Erythroblast (primary cell): ENCODE data around the gene MYOZ3.

Experiments used
- GATA1 ChIP-seq: IDR thresholded peaks from 2 replicates; pipeline ENCODE4 v1.6.1; 2011; ENCODE audit warnings: low read depth, mild to moderate bottlenecking, control low read depth, low read length, moderate library complexity
- POLR2A ChIP-seq: IDR thresholded peaks from 2 replicates; pipeline ENCODE4 v1.6.1; 2011; ENCODE audit warnings: mild to moderate bottlenecking, low read length

GRCh38 chr5:150676578-150676977 lies 15.5 kb downstream of the MYOZ3 start:
- TF ChIP-seq POLR2A, result no peak
- no peak for TF ChIP-seq GATA1
